ENCODE data around the gene ANKRD55.
"Not testable (repeated sequence)": the region's sequence is repeated elsewhere in the genome, so short reads cannot be mapped to it uniquely, and the experiment has no call there.

DNA sequence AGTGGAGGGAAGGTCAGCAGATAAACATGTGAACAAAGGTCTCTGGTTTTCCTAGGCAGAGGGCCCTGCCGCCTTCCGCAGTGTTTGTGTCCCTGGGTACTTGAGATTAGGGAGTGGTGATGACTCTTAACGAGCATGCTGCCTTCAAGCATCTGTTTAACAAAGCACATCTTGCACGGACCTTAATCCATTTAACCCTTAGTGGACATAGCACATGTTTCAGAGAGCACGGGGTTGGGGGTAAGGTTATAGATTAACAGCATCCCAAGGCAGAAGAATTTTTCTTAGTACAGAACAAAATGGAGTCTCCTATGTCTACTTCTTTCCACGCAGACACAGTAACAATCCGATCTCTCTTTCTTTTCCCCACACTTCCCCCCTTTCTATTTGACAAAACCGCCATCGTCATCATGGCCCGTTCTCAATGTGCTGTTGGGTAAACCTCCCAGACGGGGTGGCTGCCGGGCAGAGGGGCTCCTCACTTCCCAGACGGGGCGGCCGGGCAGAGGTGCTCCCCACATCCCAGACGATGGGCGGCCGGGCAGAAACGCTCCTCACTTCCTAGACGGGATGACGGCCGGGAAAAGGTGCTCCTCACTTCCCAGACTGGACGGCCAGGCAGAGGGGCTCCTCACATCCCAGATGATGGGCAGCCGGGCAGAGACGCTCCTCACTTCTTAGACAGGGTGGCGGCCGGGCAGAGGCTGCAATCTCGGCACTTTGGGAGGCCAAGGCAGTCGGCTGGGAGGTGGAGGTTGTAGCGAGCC, 24.8 kb upstream of the ANKRD55 start:
- TF ChIP-seq, protein P1, sequence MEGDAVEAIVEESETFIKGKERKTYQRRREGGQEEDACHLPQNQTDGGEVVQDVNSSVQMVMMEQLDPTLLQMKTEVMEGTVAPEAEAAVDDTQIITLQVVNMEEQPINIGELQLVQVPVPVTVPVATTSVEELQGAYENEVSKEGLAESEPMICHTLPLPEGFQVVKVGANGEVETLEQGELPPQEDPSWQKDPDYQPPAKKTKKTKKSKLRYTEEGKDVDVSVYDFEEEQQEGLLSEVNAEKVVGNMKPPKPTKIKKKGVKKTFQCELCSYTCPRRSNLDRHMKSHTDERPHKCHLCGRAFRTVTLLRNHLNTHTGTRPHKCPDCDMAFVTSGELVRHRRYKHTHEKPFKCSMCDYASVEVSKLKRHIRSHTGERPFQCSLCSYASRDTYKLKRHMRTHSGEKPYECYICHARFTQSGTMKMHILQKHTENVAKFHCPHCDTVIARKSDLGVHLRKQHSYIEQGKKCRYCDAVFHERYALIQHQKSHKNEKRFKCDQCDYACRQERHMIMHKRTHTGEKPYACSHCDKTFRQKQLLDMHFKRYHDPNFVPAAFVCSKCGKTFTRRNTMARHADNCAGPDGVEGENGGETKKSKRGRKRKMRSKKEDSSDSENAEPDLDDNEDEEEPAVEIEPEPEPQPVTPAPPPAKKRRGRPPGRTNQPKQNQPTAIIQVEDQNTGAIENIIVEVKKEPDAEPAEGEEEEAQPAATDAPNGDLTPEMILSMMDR (IDR thresholded peaks at IDR 0.05): not testable (repeated sequence)
- not testable (repeated sequence) for TF ChIP-seq POLR2A (IDR thresholded peaks at IDR 0.05)

All from suprapubic skin (tissue), 3 donors.